Measurements from ENCODE around the gene IGSF21. TPM values are rescaled to one million over a fixed set of nuclear protein-coding genes. Genes with fewer than 3 reads are reported as not detected.

IGSF21 gene
- polyA plus RNA-seq, 1 of the 3 experiments (the other 2 are of a cell fraction) = not detected

- H2AFZ ChIP-seq (ENCODE audit: low read depth) = no peak overlapping the region
- 42% methylated on average over 12 of the region's 13 CpGs for WGBS (ENCODE audit: low lambda C conversion rate)
- no peaks in the 10 kb centered on the region for H3K9me2 ChIP-seq
- DNase-seq = no peak
- H4K20me1 ChIP-seq (ENCODE audit: insufficient read depth) = no peaks in the 10 kb centered on the region
- H3K9me3 ChIP-seq = no peaks in the 10 kb centered on the region; the same call in 1 of the 2 replicates
- no peaks in the 10 kb centered on the region; a peak in 1 of 4 replicates for H3K4me1 ChIP-seq (ENCODE audit: control insufficient read depth in 1 of 2, insufficient read depth in 2 of 2, low read depth in 1 of 2, low read length in 1 of 2)
- H3K9ac ChIP-seq = no peak overlapping the region
- H3K79me2 ChIP-seq (ENCODE audit: insufficient read depth) = no peaks in the 10 kb centered on the region
- H3K4me3 ChIP-seq (ENCODE audit: low read depth in 2 of 2, low read length in 1 of 2) = no peak overlapping the region
- H3K27me3 ChIP-seq (ENCODE audit: insufficient read depth) = no peaks in the 10 kb centered on the region
- CTCF ChIA-PET = no interaction called here
- H3K36me3 ChIP-seq (replicated peaks in 1 of 2; ENCODE audit: control insufficient read depth in 1 of 2, insufficient read depth in 2 of 2, low read length in 1 of 2) = no peaks in the 10 kb centered on the region
- POLR2A ChIA-PET = no interaction called here
- TF ChIP-seq GABPA (IDR thresholded peaks at IDR 0.05; ENCODE audit: low read depth) = no peak
- TF ChIP-seq NFIC (IDR thresholded peaks at IDR 0.05; ENCODE audit: borderline replicate concordance) = no peak
- TF ChIP-seq CHD2 (IDR thresholded peaks at IDR 0.05; ENCODE audit: low read length, partially characterized antibody) = no peak
- no peak for TF ChIP-seq TEAD4 (IDR thresholded peaks at IDR 0.05; ENCODE audit: borderline replicate concordance, insufficient read depth)
- no peak for TF ChIP-seq TAF1 (IDR thresholded peaks at IDR 0.05; ENCODE audit: borderline replicate concordance, low read depth, low read length)
- no peak for TF ChIP-seq JUND (IDR thresholded peaks at IDR 0.05)
- TF ChIP-seq GATA2 (CRISPR knock-in tag; IDR thresholded peaks at IDR 0.05) = no peak
- no peak for TF ChIP-seq MEF2A (IDR thresholded peaks at IDR 0.05; ENCODE audit: borderline replicate concordance, low read depth)
- TF ChIP-seq REST (IDR thresholded peaks at IDR 0.05; ENCODE audit: low read depth, low read length) = no peak
- TF ChIP-seq SMC3 (IDR thresholded peaks at IDR 0.05; ENCODE audit: low read depth, low read length) = no peak
- TF ChIP-seq YY1 (IDR thresholded peaks at IDR 0.05; ENCODE audit: low read depth) = no peak
- TF ChIP-seq EZH2phosphoT487 (IDR thresholded peaks at IDR 0.05; ENCODE audit: borderline replicate concordance, low read depth) = no peak
- no peak for TF ChIP-seq RXRA (IDR thresholded peaks at IDR 0.05; ENCODE audit: borderline replicate concordance, low read depth)
- TF ChIP-seq SIN3A (IDR thresholded peaks at IDR 0.05; ENCODE audit: borderline replicate concordance, low read depth, low read length) = no peak
- no peak for TF ChIP-seq FOSL2 (IDR thresholded peaks at IDR 0.05; ENCODE audit: borderline replicate concordance, low read depth)
- TF ChIP-seq POLR2AphosphoS5 (IDR thresholded peaks at IDR 0.05; ENCODE audit: low read depth, low read length) = no peak
- no peak overlapping the region for H3K4me2 ChIP-seq
- no peak overlapping the region for H3K27ac ChIP-seq (ENCODE audit: low read depth in 2 of 2, low read length in 1 of 2)
- no peaks in the 10 kb centered on the region for H3F3A ChIP-seq (replicated peaks; ENCODE audit: insufficient read depth)
Observed at GRCh38 chr1:18413541-18414305, 306.1 kb downstream of the IGSF21 start.
